B cell (primary cell): ENCODE measurements around the gene NTM.

ENCODE experiments used
- CTCF ChIP-seq: fragments of 200-600 bp; IDR thresholded peaks from one replicate; pipeline ENCODE4 v1.8.0; 2022; ENCODE audit warnings: antibody characterized with exemption, mild to moderate bottlenecking
- EZH2 ChIP-seq: IDR thresholded peaks from 2 replicates; pipeline ENCODE4 v1.6.1; 2012; ENCODE audit warnings: borderline replicate concordance, low read depth, mild to moderate bottlenecking, moderate library complexity, low read length; ENCODE audit not compliant: insufficient read depth, poor library complexity, severe bottlenecking

- TF ChIP-seq CTCF (no peak), EZH2 (no peak)
These were observed 990.7 kb downstream of the NTM start for GRCh38 chr11:132361011-132361550.
